Trophoblast cell (in vitro differentiated cells and primary cell): ENCODE results near the gene MRPL28.
A peak's percentile ranks its signal among the peaks of the same experiment; 100 is the strongest.
"Not testable (repeated sequence)": the region's sequence is repeated elsewhere in the genome, so short reads cannot be mapped to it uniquely, and the experiment has no call there.

Experiments used
- DNase-seq, 2 donors: peaks; one replicate each; pipeline ENCODE4 v3.0.0-alpha.2; 2016
- H2AFZ ChIP-seq: 2 replicates; pipeline ENCODE4 v1.6.1; 2013; ENCODE audit warnings: low read length, moderate library complexity, mild to moderate bottlenecking; ENCODE audit not compliant: insufficient read depth, poor library complexity
- H2AK5ac ChIP-seq: 2 replicates; pipeline ENCODE4 v1.6.1; 2013; ENCODE audit warnings: mild to moderate bottlenecking, low read length
- H2BK120ac ChIP-seq: 2 replicates; pipeline ENCODE4 v1.6.1; 2013; ENCODE audit warnings: low read length, mild to moderate bottlenecking, moderate library complexity; ENCODE audit not compliant: insufficient read depth, poor library complexity
- H2BK12ac ChIP-seq: 2 replicates; pipeline ENCODE4 v1.6.1; 2013; ENCODE audit warnings: mild to moderate bottlenecking, low read length, moderate library complexity
- H2BK5ac ChIP-seq: 2 replicates; pipeline ENCODE4 v1.6.1; 2013; ENCODE audit warnings: low read length, low read depth, moderate library complexity, mild to moderate bottlenecking; ENCODE audit not compliant: poor library complexity
- H3K14ac ChIP-seq: 2 replicates; pipeline ENCODE4 v1.6.1; 2013; ENCODE audit warnings: mild to moderate bottlenecking, low read length
- H3K18ac ChIP-seq: 2 replicates; pipeline ENCODE4 v1.6.1; 2013; ENCODE audit warnings: mild to moderate bottlenecking, low read length
- H3K23ac ChIP-seq: 2 replicates; pipeline ENCODE4 v1.6.1; 2013; ENCODE audit warnings: low read length
- H3K27ac ChIP-seq: 2 replicates; pipeline ENCODE4 v1.5.1; 2013; ENCODE audit warnings: low read depth, mild to moderate bottlenecking, inconsistent platforms, low read length, moderate library complexity
- H3K27me3 ChIP-seq: 2 replicates; pipeline ENCODE4 v1.6.1; 2013; ENCODE audit warnings: inconsistent platforms, mild to moderate bottlenecking, low read length, moderate library complexity; ENCODE audit not compliant: insufficient read depth
- H3K36me3 ChIP-seq, 2 experiments: 1 replicate in 1 of 2; 2 replicates in 1 of 2; pipeline ENCODE4 v1.6.1; 2013; ENCODE audit warnings: low read length in 2 of 2, mild to moderate bottlenecking in 2 of 2, moderate library complexity in 1 of 2; ENCODE audit not compliant: insufficient read depth in 2 of 2, control insufficient read depth in 1 of 2
- H3K4ac ChIP-seq: 2 replicates; pipeline ENCODE4 v1.6.1; 2013; ENCODE audit warnings: low read depth, mild to moderate bottlenecking, low read length, moderate library complexity
- H3K4me1 ChIP-seq, 2 experiments: 1 replicate in 1 of 2; 2 replicates in 1 of 2; pipeline ENCODE4 v1.6.1; 2013; ENCODE audit warnings: low read length in 2 of 2, mild to moderate bottlenecking in 2 of 2, moderate library complexity in 1 of 2; ENCODE audit not compliant: insufficient read depth in 2 of 2, control insufficient read depth in 1 of 2
- H3K4me2 ChIP-seq: 2 replicates; pipeline ENCODE4 v1.6.1; 2013; ENCODE audit warnings: inconsistent platforms, mild to moderate bottlenecking, low read length, moderate library complexity
- H3K4me3 ChIP-seq: 2 replicates; pipeline ENCODE4 v1.5.1; 2013; ENCODE audit warnings: mild to moderate bottlenecking, low read depth, low read length, inconsistent platforms
- H3K79me1 ChIP-seq: one replicate; pipeline ENCODE4 v1.6.1; 2013; ENCODE audit warnings: low read length
- H3K79me2 ChIP-seq: 2 replicates; pipeline ENCODE4 v1.6.1; 2013; ENCODE audit warnings: low read length, mild to moderate bottlenecking; ENCODE audit not compliant: control insufficient read depth, insufficient read depth, poor library complexity
- H3K9ac ChIP-seq: 2 replicates; pipeline ENCODE4 v1.6.1; 2013; ENCODE audit warnings: mild to moderate bottlenecking, low read length
- H3K9me3 ChIP-seq: 2 replicates; pipeline ENCODE4 v1.6.1; 2013; ENCODE audit warnings: low read depth, mild to moderate bottlenecking, control low read depth, inconsistent platforms, low read length; ENCODE audit not compliant: insufficient read depth
- H4K12ac ChIP-seq: 2 replicates; pipeline ENCODE4 v1.6.1; 2013; ENCODE audit warnings: low read depth, mild to moderate bottlenecking, low read length, moderate library complexity
- H4K8ac ChIP-seq: 2 replicates; pipeline ENCODE4 v1.6.1; 2013; ENCODE audit warnings: low read depth, mild to moderate bottlenecking, low read length, moderate library complexity
- H4K91ac ChIP-seq: one replicate; pipeline ENCODE4 v1.6.1; 2013; ENCODE audit warnings: low read depth, mild to moderate bottlenecking, low read length, moderate library complexity
- WGBS: extraction: QIAGEN DNeasy Blood & Tissue Kit; methylation state at CpG from one replicate; pipeline ENCODE4 v1.1.7; 2013; ENCODE audit warnings: missing lambda C conversion rate; ENCODE audit not compliant: insufficient read length, insufficient coverage; ENCODE audit errors: extremely low coverage; 5-methylcytosine and 5-hydroxymethylcytosine counted together

The MRPL28 gene

DNA sequence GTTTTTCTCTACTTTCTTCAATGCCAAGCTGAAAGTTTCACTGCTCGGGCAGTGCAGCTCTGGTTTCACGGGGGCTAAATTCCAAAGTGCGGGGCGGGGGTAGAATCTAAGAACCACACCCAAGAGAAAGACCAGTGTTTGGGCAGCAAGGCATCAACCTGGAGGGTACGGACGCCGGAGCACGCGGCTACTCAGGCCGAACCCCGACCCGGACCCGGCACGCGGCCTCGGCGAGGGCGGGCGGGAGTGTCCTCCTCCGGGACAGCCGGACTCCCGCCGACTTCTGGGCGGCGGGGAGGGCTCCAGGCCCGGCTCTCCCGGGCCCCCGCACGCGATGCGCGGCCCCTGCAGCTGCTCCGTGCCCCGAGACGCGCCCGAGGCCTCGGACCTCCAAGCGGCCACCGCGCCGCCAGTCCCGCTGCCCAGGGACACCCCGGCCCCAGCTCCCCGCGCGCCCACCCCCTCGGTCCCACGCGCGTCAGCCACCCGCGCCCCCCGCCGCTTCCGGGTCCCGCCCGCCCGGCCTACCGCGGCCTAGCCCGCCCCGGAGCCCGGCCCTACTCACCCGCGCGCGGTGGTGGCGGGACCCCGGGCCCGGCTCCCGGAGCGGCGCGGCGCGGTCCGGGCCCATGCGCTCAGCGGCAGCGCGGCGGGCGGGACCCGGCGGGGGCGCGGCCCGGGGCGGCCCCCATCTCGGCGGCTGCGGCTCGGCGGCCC, 18.4 kb downstream of the MRPL28 start:
- peak overlapping the region; percentile 77 for H3K4me3 ChIP-seq
- H3K9me3 ChIP-seq = peaks cover 1% of the 10 kb centered on the region
- H2BK5ac ChIP-seq = no peak overlapping the region
- H4K12ac ChIP-seq = peak overlapping the region; percentile 51
- no peak overlapping the region for H3K23ac ChIP-seq
- H3K4me1 ChIP-seq = peaks cover 4% of the 10 kb centered on the region in 2 experiments
- peak overlapping the region; percentile 56 for H2AFZ ChIP-seq
- DNase-seq = no peak
- peak overlapping the region; percentile 32 for H4K8ac ChIP-seq
- peaks cover 0 to 3% of the 10 kb centered on the region in 2 experiments for H3K36me3 ChIP-seq
- H3K27ac ChIP-seq = no peak overlapping the region
- H3K18ac ChIP-seq = peak overlapping the region; percentile 17
- peak overlapping the region; percentile 69 for H3K4me2 ChIP-seq
- peaks cover 5% of the 10 kb centered on the region for H3K79me2 ChIP-seq
- H3K4ac ChIP-seq = peak overlapping the region; percentile 77
- peaks cover 6% of the 10 kb centered on the region for H3K79me1 ChIP-seq
- peak overlapping the region; percentile 77 for H3K9ac ChIP-seq
- H3K14ac ChIP-seq = no peak overlapping the region
- H2BK120ac ChIP-seq = peak overlapping the region; percentile 11
- no peak overlapping the region for H2BK12ac ChIP-seq
- H4K91ac ChIP-seq = peak overlapping the region; percentile 4
- no peaks in the 10 kb centered on the region for H3K27me3 ChIP-seq
- no CpG with 5 or more reads among the region's 95 CpGs for WGBS
- H2AK5ac ChIP-seq = no peak overlapping the region

DNA sequence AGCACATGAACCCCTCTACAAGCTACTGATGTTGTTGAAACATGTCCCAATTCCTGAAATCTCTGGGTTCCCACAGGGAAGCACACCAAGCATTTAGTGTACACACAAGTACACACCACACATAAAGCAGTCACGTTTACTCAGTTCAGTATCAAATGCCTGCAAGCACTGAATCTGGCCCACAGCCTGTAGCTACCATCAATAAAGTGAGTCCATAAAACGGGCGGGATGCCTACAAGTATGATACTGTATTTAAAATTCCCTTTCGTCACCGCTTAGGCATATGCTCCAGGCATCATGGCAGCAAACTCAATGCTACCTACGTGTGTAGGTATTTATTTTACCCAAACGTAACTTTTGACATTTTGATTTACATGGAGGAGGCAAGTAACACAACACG, 20.1 kb downstream of the MRPL28 start:
- H3K4me2 ChIP-seq = no peak overlapping the region
- H2AFZ ChIP-seq = no peak overlapping the region
- H2BK5ac ChIP-seq = no peak overlapping the region
- no peak overlapping the region for H2AK5ac ChIP-seq
- no CpG with 5 or more reads among the region's 8 CpGs for WGBS
- H3K27ac ChIP-seq = no peak overlapping the region
- H3K79me1 ChIP-seq = peaks cover 6% of the 10 kb centered on the region
- H4K91ac ChIP-seq = no peak overlapping the region
- no peaks in the 10 kb centered on the region for H3K27me3 ChIP-seq
- H3K9ac ChIP-seq = no peak overlapping the region
- H4K8ac ChIP-seq = no peak overlapping the region
- no peak overlapping the region for H3K4me3 ChIP-seq
- peaks cover 7% of the 10 kb centered on the region in 2 experiments for H3K36me3 ChIP-seq
- no peak overlapping the region for H4K12ac ChIP-seq
- H3K9me3 ChIP-seq = peaks cover 1% of the 10 kb centered on the region
- H2BK120ac ChIP-seq = no peak overlapping the region
- H2BK12ac ChIP-seq = no peak overlapping the region
- no peak overlapping the region for H3K18ac ChIP-seq
- H3K14ac ChIP-seq = no peak overlapping the region
- H3K4ac ChIP-seq = no peak overlapping the region
- H3K79me2 ChIP-seq = peaks cover 5% of the 10 kb centered on the region
- DNase-seq = no peak
- H3K4me1 ChIP-seq = peaks cover 9 to 13% of the 10 kb centered on the region in 2 experiments
- H3K23ac ChIP-seq = no peak overlapping the region

DNA sequence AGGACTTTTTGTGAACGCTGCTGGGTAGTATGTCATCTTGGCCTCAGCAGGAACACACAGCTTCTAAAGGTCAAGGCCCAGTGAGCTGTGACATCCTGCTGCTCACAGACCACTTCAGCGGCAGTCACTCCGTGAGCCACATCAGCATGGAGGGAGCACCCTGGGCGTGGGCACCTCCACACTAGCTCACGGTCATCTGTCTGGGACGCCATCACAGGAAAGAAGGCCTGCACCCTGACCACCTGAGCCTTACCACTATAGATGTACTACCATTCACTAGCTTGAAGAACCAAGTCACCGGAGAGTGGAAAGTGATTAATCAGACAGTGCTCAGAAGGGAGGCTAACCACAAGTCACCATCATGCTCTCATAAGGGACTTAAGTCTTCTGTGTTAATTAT, 21.1 kb downstream of the MRPL28 start:
- WGBS = no CpG with 5 or more reads among the region's 7 CpGs
- Histone ChIP-seq H4K12ac (no peak overlapping the region), H3K23ac (no peak overlapping the region), H4K8ac (no peak overlapping the region), H3K4me1 (peaks cover 9 to 13% of the 10 kb centered on the region in 2 experiments), H3K18ac (no peak overlapping the region), H2AK5ac (no peak overlapping the region), H2BK120ac (no peak overlapping the region), H3K79me1 (peaks cover 6% of the 10 kb centered on the region), H4K91ac (no peak overlapping the region), H3K27ac (no peak overlapping the region), H2BK5ac (no peak overlapping the region), H3K79me2 (peaks cover 7% of the 10 kb centered on the region), H2AFZ (no peak overlapping the region), H3K9me3 (no peaks in the 10 kb centered on the region), H3K27me3 (no peaks in the 10 kb centered on the region), H3K36me3 (peaks cover 11% of the 10 kb centered on the region in 2 experiments), H3K14ac (no peak overlapping the region), H3K4me2 (no peak overlapping the region), H3K9ac (no peak overlapping the region), H3K4me3 (no peak overlapping the region), H2BK12ac (no peak overlapping the region), H3K4ac (no peak overlapping the region)
- no peak for DNase-seq

DNA sequence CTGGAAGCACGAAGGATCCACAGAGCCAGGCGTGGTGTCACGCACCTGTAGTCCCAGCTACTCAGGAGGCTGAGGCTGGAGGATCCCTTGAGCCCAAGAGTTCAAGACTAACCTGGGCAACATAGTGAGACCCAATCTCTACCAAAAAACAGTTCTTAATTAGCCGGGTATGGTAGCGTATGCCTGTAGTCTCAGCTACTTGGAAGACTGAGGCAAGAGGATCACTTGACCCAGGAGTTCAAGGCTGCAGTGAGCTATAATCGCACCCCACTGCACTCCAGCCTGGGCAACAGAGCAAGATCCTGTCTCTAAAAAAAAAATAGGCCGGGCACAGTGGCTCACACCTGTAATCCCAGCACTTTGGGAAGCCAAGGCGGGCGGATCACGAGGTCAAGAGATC, 21.8 kb downstream of the MRPL28 start:
- H3K4me3 ChIP-seq, H2BK5ac ChIP-seq, H4K91ac ChIP-seq, H3K27ac ChIP-seq, H3K79me1 ChIP-seq, H4K12ac ChIP-seq, H3K18ac ChIP-seq, H2AK5ac ChIP-seq, H2BK120ac ChIP-seq, H3K14ac ChIP-seq, H3K4ac ChIP-seq, H2AFZ ChIP-seq, H3K23ac ChIP-seq, H3K9me3 ChIP-seq, DNase-seq, H3K27me3 ChIP-seq, H4K8ac ChIP-seq, H3K9ac ChIP-seq, H2BK12ac ChIP-seq, H3K79me2 ChIP-seq, H3K4me2 ChIP-seq: not testable (repeated sequence)
- H3K36me3 ChIP-seq = peaks cover 11% of the 10 kb centered on the region in 2 experiments
- H3K4me1 ChIP-seq = peaks cover 9 to 13% of the 10 kb centered on the region in 2 experiments
- no CpG with 5 or more reads among the region's 10 CpGs for WGBS
